ENCODE results near the gene SEMA3F.

The SEMA3F gene

DNA sequence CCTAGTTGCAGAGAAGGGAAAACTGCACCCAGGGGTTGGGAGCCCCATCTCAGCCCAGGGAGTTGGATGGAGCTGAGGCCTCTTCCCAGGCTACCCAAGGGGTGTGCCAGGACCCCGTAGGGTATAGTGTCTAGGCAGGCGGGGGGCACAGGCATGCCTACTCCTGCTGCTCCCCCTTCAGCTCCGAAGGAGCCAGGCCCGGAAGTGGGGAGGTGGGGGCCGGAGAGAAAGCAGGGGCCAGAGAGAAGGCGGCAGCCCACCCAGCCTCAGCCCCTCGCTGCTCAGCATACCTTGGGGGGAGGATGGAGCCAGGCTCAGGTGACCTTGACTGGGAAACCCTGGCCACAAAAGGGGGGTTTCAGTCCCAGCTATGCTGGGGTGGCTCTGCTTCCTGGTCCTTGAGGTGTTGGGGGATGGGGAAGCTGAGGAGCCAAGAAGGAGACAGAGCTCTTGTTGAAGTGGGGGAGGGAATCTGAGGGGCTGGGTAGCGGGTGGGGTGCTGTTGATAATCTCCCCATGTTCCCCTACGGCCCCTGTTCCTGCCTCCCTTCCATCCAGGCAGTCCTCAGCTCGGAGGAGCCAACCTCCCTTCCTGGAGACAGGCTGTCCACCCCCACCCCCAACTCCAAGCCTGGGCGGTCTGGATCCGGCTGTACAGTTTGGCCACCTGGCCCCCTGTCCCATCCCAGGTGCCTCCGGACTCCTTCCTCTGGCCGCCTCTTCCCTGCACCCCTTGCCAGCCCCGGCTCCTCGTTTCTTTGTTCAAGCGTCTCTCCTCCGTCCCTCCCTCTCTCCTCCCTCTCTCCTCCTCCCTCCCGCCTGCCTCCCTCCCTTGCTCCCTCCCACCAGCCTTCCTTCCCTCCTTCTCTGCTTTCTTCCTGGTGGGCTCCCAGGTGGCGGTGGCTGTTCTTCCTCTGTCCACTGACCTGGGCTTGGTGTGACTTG lies 1.7 kb downstream of the SEMA3F start:
- no peak for DNase-seq

DNA sequence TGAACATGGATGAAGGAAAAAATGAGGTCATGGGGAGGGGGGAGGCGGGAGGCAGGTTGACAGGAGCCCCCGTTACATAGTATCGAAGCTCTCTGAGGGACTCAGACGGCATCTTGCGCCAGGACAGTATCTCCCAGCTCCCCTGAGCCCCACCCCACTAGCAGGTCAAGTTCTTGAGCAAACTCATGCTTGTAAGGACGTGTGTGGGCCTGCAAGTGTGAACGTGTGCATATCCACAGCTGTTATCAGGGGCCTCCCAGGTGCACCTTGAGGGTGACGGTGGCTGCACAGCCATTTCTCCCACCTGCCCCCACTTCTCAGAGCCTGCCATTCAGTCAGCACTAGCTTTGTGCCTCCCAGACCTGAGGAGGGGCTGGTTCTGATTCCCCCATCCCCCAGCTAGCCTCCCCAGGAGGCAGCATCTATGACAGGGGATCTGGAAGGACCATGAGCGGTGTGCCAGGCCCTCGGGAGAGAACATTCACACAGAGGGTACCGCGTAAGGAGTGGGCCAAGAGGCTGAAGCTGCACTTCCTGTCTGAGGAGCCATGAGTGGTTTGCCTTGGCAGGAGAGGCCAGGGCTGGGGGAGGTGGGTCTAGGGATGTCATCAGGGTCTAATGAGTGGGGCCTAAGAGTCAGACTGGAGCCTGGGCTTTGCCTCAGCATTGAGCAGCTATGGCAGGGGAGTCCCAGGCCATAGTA lies 2.9 kb downstream of the SEMA3F start:
- no peak for DNase-seq

DNA sequence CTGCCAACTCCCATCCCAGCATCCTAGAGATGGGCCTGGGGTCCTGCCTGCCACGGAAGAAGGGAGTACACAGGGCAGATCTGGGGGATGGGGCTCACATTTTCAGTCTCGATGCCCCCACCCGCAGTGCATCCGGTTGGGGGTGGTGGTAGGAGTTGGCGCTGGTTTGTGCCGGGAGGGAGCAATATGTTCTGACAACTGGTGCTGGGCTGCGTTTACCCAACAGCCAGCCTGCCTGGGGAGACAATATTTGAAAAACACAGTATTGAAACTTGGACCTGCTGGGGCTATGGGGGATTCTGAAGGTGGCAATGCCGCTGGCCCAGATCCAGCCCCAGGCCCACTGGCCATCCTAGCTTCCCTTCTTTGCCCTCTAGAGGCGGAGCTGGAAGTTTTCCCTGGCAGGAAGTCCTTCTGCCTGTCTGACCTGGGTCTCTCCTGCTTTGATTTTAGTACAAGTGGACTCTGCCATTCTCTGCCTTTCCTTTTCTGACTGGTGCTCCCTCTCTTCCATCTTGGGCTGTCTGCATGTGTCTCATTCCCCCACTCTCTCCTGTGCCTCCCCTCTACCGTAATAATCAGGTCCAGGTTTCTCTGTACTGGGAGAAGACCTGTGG lies 3.5 kb downstream of the SEMA3F start:
- no peak for DNase-seq

DNA sequence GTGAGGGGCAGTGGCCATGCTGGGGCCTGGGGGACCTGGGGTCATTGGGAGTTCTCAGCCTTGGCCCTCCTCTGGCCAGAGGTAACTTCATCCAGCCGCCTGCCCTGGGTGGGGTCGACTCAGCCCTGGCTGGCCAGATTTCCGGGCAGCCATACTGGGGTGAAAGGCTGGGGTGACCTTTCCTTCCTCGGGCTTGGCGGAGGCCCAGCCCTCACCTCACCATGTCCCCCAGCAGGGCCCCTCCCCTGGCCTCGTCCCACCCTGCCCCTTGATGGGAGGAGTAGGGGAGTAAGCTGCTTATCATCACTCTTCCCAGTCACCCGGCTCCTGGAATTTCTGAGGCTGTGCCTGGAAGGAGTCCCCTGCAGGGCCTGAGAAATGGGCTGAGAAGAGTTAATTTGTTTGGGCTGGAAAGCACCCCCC lies 5.4 kb downstream of the SEMA3F start:
- no peak for DNase-seq

DNA sequence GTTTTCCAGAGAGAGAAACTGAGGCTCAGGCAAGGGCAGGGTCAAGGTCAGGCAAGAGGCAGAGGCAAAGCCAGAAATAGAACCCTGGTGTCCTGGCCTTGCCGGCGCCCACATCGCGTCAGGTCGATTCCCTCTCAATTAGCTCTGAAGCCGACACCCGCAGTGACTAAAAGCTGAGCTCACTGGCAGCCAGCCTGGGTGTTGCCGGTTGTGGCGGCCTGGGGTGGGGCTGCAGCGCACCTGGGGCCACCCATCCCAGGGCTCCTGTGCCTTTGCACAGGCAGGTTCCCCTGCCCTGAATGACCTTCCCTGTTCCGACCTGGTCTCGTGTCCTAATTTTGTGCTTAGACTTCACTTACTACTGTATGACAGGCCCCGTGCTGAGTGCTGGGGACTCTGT lies 6.2 kb downstream of the SEMA3F start:
- no peak for DNase-seq

DNA sequence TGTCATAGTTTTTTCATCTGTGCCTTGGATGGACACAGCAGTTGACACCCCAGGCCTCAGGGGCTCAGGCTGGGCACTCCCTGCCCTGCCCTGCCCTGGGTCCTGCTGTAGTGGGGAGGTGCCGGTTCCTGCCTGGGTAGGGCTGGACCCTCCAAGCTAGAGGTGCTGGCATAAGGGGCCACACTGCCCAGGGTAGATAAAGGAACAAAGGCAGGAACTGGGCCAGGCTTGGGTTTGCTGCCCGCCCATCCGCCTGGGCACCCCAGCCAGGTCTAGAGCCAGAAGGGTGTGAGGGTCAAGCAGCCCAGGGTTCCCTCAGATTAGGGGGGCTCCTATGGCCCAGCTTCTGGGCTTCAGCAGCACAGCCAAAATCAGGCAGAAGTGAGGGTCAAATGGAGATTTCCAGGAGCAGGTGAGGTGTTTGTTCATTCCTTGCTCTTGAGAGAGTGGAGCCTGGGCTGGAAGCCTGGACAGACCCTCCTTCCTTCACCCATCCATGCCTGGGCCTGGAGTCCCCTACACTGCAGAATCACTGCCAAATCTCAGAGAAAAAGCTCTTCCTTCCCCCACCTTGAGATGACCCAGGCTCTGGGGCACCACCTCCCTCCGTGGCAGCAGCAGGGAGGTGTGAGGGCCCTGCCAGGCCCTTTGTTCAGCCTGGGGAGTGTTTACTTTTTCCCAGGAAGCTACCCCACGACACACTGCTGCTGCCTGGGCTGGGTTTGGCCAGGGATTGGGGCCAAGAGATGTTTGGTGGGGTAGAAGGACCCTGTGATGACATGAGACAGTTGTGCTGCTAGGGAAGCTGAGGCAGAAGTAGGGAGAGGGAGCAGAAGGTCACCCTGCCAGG lies 7.1 kb downstream of the SEMA3F start:
- DNase-seq = no peak

DNA sequence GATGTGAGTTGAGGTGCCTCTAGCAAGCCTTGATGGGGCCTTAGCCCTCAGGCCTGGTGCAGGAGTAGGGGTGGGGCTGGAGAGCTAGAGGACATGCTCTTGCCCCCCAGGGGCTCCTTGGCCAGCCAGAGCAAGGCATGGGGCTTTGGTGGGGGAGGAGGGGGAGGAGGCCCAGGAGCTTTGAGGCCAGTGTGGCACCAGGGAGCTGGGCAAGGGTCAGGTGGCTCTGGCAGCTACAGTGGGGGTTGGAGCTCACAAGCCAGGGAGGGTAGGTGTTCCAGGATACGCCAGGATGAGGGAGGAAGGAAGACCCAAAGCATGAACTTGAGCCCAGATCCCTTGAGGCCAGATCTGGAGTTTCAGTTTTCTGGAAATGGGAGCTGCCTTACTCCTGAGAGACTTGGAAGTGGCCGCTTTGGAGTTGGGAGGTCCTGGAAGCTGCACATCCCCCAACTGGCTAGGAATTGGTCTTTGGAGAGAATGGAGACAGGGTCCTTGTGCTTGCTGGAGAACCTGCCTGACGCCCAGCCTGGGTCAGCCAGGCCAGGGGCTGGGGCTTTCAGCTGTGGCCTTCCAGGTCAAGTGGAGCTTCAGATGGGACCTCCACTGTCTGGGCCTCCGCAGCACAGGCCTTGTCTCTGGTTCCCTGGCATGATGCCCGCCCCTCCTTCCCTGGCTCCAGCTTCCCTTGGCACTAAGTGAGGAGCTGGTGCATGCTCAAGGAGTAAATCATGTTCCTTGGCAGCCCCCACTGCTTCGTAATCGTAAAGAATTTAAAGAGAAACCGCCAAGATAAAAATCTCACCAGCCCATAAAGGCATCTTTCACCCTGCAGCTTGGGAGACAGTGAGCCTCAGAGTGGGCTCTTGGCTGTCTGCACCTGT lies 8.7 kb downstream of the SEMA3F start:
- no peak for DNase-seq

DNA sequence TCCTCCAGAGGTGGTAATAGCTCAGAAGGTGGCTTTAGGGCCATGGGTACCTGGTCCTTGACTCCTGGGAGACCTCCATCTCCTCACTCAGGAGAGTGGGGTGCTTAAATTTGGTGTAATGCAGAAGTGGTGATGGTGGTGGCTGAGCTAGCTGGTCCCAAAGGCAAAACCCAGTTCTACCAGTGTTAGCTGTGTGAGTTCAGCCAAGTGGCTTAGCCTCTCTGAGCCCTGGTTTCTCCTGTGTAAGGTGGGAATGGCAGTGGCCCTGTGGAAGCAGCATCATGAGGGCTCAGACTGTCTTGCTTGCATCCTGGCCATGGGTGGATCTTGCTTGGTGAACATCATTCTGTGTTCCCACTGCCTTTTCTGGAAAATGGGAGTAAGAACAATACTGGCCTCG lies 9.4 kb downstream of the SEMA3F start:
- no peak for DNase-seq

DNA sequence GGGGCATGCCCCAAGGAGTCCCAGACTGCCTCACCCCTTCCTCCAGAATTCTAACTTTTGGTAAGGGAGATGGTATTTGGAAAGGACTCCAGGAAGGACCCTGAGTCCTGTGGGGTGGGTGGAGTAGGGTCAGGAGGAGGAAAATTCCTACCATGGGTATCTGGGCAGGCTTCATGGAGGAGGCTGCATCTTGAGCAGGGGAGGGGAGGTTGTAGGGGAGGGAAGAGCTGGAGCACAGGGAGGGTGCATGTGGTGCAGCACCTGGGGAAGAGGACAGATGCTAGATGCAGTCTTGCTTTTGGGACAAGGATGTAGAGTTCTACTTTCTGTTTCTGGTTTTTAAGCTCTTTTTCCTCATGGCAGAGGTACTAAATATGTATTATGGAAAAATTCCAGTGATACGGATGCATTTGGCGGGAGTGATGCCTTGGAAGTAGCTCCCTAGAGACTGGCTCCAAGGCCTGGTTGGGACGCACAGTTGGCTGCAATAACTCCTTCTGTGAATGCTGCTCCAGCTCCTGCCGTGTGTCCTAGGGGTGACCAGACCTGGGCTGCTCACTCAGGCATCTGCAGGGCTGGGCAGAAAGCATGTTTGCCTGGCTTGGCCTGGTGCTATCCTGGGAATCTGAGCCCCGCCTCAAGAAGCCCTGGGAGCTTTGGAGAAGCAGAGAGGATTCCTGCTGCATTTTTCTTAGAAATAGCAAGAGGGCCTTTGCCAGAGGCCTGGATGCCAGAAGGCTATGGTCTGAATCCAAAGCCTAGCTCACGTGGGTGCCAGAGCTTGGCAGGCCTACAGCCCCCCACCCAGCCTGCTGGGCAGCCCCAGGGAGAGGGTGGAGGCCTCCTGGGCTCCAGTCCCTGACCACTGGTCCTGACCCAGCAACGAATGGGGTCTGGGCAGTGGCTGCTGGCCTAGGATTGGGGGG lies 10.1 kb downstream of the SEMA3F start:
- no peak for DNase-seq

DNA sequence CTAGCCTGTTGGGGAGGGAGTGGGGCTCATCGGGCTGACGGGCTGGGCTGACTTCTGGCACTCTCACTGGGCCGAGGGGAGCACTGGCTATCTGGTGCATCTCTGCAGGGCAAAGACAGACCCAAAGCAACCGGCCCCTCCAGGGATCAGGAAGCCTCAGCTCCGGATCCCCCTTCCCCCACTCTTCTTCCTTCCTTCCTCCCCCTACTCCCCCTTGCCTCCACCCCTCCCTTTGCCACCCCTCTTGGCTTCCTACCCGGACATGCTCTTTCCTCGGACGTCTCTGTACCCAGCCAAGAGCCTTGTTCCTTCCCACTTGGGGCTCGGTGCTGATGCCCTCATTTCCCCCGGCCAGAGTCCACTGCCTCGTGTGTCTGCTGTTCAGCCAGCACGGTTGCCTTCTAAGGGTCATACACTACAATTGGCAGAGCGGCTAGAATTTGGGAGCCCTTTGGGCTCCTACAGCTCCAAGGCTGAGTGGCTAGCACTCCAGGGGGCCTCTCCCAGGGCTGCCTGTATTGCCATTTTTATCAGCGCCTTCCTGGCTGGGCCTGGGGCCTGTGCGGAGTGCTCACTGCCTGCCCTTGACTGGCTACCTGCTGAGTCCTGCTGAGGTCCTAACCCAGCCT lies 10.9 kb downstream of the SEMA3F start:
- DNase-seq = no peak

DNA sequence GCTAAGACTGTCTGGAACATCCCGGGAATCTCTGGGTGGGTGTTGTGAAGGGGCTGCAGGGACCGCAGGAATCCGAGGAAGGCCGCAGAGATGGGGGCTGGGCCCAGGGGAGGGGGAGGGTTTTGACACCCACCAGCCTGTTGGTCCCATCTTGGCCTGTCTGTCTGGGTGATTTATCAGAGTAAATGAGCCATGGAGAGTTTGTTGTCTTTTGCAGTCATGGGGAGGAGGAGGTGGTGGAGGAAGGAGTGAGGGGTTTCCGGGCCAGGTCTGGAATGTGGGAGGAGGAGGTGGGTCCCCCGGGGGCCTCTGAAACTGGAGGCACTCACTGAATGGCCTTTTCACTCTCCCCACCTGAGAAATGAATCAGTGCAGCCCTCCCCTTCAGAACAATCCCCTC lies 11.5 kb downstream of the SEMA3F start:
- DNase-seq = no peak

DNA sequence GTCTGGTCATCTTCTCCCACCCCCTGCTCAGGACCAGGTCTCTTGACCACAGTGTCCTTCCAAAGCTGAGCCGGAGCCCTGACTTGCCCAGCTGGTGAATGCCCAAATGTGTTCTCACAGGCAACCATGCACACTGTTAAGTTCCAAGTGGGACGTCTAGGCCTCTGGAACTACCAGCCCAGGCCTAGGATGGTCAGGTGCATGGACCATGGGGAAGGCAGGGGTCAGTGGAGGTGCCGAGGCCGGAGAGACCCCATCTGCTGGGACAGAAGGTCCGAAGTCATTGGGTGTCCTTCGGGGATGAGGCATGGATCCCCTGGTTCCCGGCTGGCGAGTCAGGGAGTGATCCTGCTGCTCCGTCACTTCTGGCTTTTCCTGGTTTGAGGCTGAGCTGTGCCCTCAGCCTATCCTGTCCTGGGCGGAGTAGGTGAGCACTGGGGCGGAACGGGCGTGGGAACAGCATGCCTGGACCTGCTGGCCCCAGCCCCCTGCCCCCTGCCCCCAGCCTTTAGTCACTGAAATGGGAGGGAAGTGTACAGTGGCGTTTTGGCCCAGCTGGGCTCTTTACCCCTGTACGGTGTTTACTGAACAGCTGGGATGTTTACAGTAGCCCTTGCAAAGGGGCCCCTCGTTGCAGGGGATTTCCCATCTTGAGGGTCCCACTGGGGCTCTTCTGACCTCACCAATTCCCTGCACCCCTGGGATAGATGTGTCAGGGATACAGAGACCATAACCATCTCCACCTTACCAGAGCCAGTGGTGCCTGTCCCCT lies 12.1 kb downstream of the SEMA3F start:
- DNase-seq = peak in 1 of 2 experiments; percentile 40

DNA sequence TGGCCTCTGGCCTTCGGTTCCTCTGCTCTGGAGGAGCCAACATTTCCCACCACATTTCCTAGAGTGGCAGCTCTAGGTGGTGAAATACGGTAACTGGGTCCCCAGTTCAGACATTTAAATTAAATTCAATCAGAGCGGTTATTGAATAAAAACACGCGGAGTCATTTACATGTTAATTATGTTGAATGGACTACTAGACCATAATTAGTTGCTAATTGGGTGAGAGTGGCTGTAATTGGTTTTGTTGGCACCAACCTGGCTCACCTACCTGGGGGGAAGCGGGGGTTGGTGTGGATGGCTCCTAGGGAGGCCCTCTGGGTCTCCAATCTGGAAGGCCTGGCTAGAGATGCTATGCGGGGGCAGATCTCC lies 12.7 kb downstream of the SEMA3F start:
- DNase-seq = no peak

DNA sequence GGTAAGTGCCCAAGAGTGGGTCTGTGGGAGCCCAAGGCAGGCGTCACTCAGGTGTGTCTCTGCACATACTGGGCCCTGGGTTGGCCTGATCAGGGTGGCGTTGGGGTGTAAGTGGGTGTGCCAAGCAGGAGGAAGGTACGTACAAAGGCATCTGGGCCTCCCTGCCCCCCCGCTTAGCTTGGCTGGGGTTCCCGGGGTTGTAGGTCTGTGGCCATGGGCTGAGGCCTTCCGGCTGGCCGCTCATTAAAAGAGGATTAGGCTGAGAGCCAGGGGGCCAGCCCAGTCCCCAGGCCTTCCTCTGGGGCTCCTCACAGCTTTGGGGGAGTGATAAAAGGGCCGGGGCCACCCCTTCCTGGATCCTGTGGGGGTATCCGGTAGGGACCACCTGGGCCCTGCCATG lies 13.3 kb downstream of the SEMA3F start:
- no peak for DNase-seq

DNA sequence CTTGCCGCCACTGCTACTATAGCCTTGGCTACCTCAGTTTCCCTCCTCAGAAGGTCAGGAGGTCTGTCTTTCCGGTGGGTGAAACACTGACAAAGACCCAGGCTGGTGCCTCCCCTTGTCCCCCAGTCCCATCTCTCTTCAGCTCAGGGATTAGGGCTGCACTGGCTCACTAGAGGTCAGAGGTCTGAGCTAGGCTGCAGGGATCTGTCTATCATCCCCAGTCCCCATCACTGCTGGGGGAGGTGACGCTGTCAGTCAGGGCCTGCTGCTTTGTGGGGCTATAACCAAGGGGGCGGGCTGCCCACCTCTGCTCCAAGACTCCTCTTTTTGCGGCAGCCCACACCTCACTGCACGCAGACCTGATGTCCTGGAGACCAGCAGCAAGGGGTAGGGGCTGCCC lies 13.7 kb downstream of the SEMA3F start:
- DNase-seq = no peak

DNA sequence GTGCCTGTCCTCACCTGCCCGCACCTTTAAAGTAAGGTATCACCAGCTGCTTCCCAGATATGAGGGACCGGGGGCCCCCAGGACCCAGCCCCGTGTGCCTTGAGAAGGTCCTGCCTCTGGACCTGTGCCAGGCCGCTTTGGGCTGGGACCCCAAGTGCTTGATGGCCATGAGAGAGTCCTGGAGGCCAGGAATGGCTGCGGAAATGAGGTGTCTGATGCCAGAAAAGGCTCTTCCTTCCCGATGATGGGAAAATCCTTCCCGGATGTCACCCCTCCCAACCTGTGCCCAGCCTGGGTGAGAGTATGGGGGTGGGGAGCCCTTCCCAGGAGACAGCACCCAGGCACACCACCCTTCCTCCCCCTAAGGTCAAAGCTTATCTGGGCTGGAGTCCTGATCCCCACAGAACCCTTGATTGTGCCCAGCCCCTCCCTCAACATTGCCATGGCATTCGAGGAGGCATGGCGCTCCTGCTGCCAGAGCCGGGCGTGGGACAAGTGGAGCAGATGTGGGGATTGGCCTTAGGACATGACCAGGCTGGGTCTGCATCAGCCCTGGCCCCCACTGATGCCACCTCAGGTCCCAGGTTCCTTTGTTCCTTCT lies 14.2 kb downstream of the SEMA3F start:
- no peak for DNase-seq

DNA sequence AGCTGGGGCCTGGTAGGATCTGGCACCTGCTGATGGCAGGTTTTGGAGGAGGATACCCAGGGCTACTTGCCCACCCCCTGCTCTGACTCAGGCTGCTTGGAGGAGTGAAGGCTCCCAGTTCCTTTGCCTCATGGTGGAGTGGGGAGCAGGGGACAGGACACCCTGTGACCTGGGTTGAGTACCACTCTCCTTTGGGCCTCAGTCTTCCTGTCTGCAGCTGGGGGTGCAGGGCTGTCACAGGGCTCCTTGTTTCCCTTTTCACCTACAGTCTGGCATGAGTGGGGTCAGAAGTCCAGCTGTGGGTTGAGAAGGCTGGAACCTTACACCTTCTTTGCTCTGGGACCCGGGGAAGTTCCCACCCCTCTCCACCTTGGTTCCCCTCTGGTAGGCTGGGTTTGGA lies 14.7 kb downstream of the SEMA3F start:
- no peak for DNase-seq

DNA sequence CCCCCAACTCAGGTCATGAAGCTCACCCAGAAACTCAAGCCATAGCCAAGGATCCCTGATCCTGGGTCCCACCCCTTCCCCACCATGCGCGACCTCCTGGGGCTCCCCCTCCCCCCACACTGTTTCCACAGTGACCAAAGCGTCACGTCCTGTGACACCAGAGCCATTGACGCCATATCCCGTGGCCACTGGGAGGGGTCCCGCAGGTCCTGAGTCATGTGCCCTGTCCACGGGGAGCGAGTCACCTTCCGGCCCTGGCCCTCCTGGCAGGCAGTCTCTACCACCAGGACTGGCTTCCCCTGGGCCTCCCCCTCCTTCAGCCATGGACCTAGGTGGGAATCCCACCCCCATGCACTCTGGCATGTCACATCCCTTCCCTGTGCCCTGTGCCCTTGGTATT lies 15.6 kb downstream of the SEMA3F start:
- DNase-seq = no peak

Measured in NCI-H526 (cell line).